HCT116 (cell line): ENCODE data around the gene DPP10. TPM values are rescaled to one million over a fixed set of nuclear protein-coding genes. Genes with fewer than 3 reads are reported as not detected.

Experiments
- ATAC-seq: fragments of 200-7000 bp; cut with Tn5 transposase; 2 replicates; pipeline ENCODE4 v1.9.1; 2020; ENCODE audit warnings: mild to moderate bottlenecking, moderate library complexity
- BruUV-seq: library from RNA; stranded (reverse); fragments of 400-500 nt; replicated peaks from 2 replicates; lab custom pipeline; 2021; lab: Mats Ljungman, UMichigan
- CTCF ChIA-PET: fragments of 300-600 bp; sonication (Branson Sonifier 250); formaldehyde crosslinking; loops from one replicate; lab custom pipeline; 2021; ENCODE audit warnings: antibody characterized with exemption; lab: Charles Lee
- POLR2A ChIA-PET: fragments of 300-600, 350-600 bp; sonication (Branson Sonifier 250); formaldehyde crosslinking; loops from one replicate; lab custom pipeline; 2021; ENCODE audit warnings: antibody characterized with exemption; lab: Charles Lee
- RAD21 ChIA-PET, 2 experiments: fragments of 300-600 bp; sonication (Branson Sonifier 250); formaldehyde crosslinking; loops; one replicate each; lab custom pipeline; 2023; ENCODE audit warnings: low total read pairs in 2 of 2; ENCODE audit not compliant: uncharacterized antibody in 2 of 2, unreplicated experiment in 2 of 2, low non-redundant PET in 1 of 2; lab: Charles Lee
- DNase-seq: peaks from one replicate; pipeline ENCODE4 v3.0.0-alpha.2; 2010; ENCODE audit warnings: low read depth, low spot score
- H2AFZ ChIP-seq: fragments of 200-600 bp; shearing (Covaris generic), sonication (generic); 2 replicates; pipeline ENCODE4 v1.6.1; 2017; ENCODE audit warnings: low read depth, mixed run types, mixed read lengths, antibody characterized with exemption, low read length; ENCODE audit not compliant: poor library complexity, severe bottlenecking
- H3K27ac ChIP-seq: 2 replicates; pipeline ENCODE4 v1.5.1; 2012; ENCODE audit warnings: low read depth, low read length
- H3K27me3 ChIP-seq: fragments of 200-600 bp; sonication (generic); 2 replicates; pipeline ENCODE4 v1.6.1; 2016; ENCODE audit warnings: mixed run types, low read length, mixed read lengths; ENCODE audit not compliant: insufficient read depth
- H3K36me3 ChIP-seq, 2 experiments: fragments of 200-500 bp in 1 of 2; fragments of 200-600 bp in 1 of 2; sonication (Bioruptor generic) in 1 of 2; sonication (generic) in 1 of 2; 2 replicates each; pipeline versions ENCODE4 v1.5.1 to v1.6.1; 2014 to 2016; ENCODE audit warnings: low read length in 2 of 2, inconsistent platforms in 1 of 2, mixed read lengths in 1 of 2, mixed run types in 1 of 2; ENCODE audit not compliant: insufficient read depth in 2 of 2, control insufficient read depth in 1 of 2
- H3K4me1 ChIP-seq, 2 experiments: fragments of 200-600 bp in 1 of 2; sonication (generic) in 1 of 2; 2 replicates each; pipeline versions ENCODE4 v1.5.1 to v1.6.1; 2012 to 2017; ENCODE audit warnings: low read length in 2 of 2, inconsistent platforms in 1 of 2, mild to moderate bottlenecking in 1 of 2, mixed read lengths in 1 of 2, mixed run types in 1 of 2, moderate library complexity in 1 of 2; ENCODE audit not compliant: insufficient read depth in 2 of 2, control insufficient read depth in 1 of 2
- H3K4me2 ChIP-seq: fragments of 200-600 bp; sonication (generic); 2 replicates; pipeline ENCODE4 v1.6.1; 2017; ENCODE audit warnings: mixed run types, low read length, mixed read lengths
- H3K4me3 ChIP-seq, 2 experiments: fragments of 200-600 bp in 1 of 2; sonication (generic) in 1 of 2; replicated peaks in 1 of 2; 2 replicates each; pipeline ENCODE4 v1.5.1; 2011 to 2016; ENCODE audit warnings: low read length in 2 of 2, control low read depth in 1 of 2, low read depth in 1 of 2, mild to moderate bottlenecking in 1 of 2, mixed read lengths in 1 of 2, mixed run types in 1 of 2
- H3K79me2 ChIP-seq: fragments of 200-600 bp; sonication (generic); 2 replicates; pipeline ENCODE4 v1.6.1; 2017; ENCODE audit warnings: mild to moderate bottlenecking, mixed run types, low read length, moderate library complexity, mixed read lengths; ENCODE audit not compliant: insufficient read depth
- H3K9ac ChIP-seq: fragments of 200-600 bp; sonication (generic); 2 replicates; pipeline ENCODE4 v1.6.1; 2016; ENCODE audit warnings: low read length, mixed read lengths
- H3K9me2 ChIP-seq: fragments of 200-600 bp; sonication (generic), shearing (Covaris generic); 2 replicates; pipeline ENCODE4 v1.6.1; 2017; ENCODE audit warnings: mixed run types, mild to moderate bottlenecking, moderate library complexity; ENCODE audit not compliant: insufficient read depth
- H3K9me3 ChIP-seq, 2 experiments: fragments of 200-500 bp in 1 of 2; fragments of 200-600 bp in 1 of 2; sonication (Bioruptor generic) in 1 of 2; sonication (generic) in 1 of 2; 2 replicates each; pipeline ENCODE4 v1.6.1; 2014 to 2017; ENCODE audit warnings: low read length in 2 of 2, mixed read lengths in 2 of 2, inconsistent platforms in 1 of 2, low read depth in 1 of 2, mild to moderate bottlenecking in 1 of 2, mixed run types in 1 of 2, moderate library complexity in 1 of 2; ENCODE audit not compliant: control insufficient read depth in 1 of 2, insufficient read depth in 1 of 2
- H4K20me1 ChIP-seq: fragments of 200-600 bp; sonication (generic), shearing (Covaris generic); 2 replicates; pipeline ENCODE4 v1.6.1; 2017; ENCODE audit warnings: mixed run types, mild to moderate bottlenecking, moderate library complexity; ENCODE audit not compliant: insufficient read depth
- ATF3 ChIP-seq: IDR thresholded peaks from 2 replicates; pipeline ENCODE4 v1.6.1; 2012
- CBX3 ChIP-seq: IDR thresholded peaks from 2 replicates; pipeline ENCODE4 v1.6.1; 2012; ENCODE audit warnings: low read depth
- CEBPB ChIP-seq: IDR thresholded peaks from 2 replicates; pipeline ENCODE4 v1.6.1; 2012; ENCODE audit warnings: low read depth
- CTCF ChIP-seq, 3 experiments: fragments of 200-600 bp in 1 of 3; sonication (generic) in 1 of 3; IDR thresholded peaks in 2 of 3; conservative IDR thresholded peaks in 1 of 3; 2 replicates each; pipeline ENCODE4 v1.5.1; 2012 to 2017; ENCODE audit warnings: low read depth in 2 of 3, low read length in 2 of 3, antibody characterized with exemption in 1 of 3, borderline replicate concordance in 1 of 3, control low read depth in 1 of 3, mild to moderate bottlenecking in 1 of 3, mixed read lengths in 1 of 3, mixed run types in 1 of 3, moderate library complexity in 1 of 3; ENCODE audit not compliant: insufficient read depth in 1 of 3
- EZH2 ChIP-seq: fragments of 200-600 bp; sonication (generic); IDR thresholded peaks from 2 replicates; pipeline ENCODE4 v1.6.1; 2017; ENCODE audit warnings: antibody characterized with exemption, mixed run types
- FOSL1 ChIP-seq: IDR thresholded peaks from 2 replicates; pipeline ENCODE4 v1.6.1; 2012; ENCODE audit warnings: low read depth
- JUND ChIP-seq: IDR thresholded peaks from 2 replicates; pipeline ENCODE4 v1.6.1; 2012
- POLR2A ChIP-seq: IDR thresholded peaks from 2 replicates; pipeline ENCODE4 v1.7.0; 2011; ENCODE audit warnings: borderline replicate concordance; ENCODE audit not compliant: insufficient read depth, insufficient read length; ENCODE audit errors: extremely low read depth
- RAD21 ChIP-seq: IDR thresholded peaks from 2 replicates; pipeline ENCODE4 v1.6.1; 2012; ENCODE audit warnings: low read depth, mild to moderate bottlenecking
- REST ChIP-seq: IDR thresholded peaks from 2 replicates; pipeline ENCODE4 v1.6.1; 2012; ENCODE audit warnings: low read depth
- SIN3A ChIP-seq: IDR thresholded peaks from 2 replicates; pipeline ENCODE4 v1.6.1; 2012; ENCODE audit warnings: low read depth
- SP1 ChIP-seq: IDR thresholded peaks from 2 replicates; pipeline ENCODE4 v1.6.1; 2012; ENCODE audit warnings: low read depth
- SRF ChIP-seq: IDR thresholded peaks from 2 replicates; pipeline ENCODE4 v1.6.1; 2012; ENCODE audit warnings: low read depth
- TCF7L2 ChIP-seq: IDR thresholded peaks from 2 replicates; pipeline ENCODE4 v1.7.0; 2011; ENCODE audit warnings: borderline replicate concordance, inconsistent platforms; ENCODE audit not compliant: insufficient read depth, insufficient read length; ENCODE audit errors: extremely low read depth
- YY1 ChIP-seq: IDR thresholded peaks from 2 replicates; pipeline ENCODE4 v1.6.1; 2011; ENCODE audit warnings: low read length, low read depth, moderate library complexity, mild to moderate bottlenecking; ENCODE audit not compliant: insufficient replicate concordance; ENCODE audit errors: extremely low read depth
- ZFX ChIP-seq: fragments of 450-650 bp; IDR thresholded peaks from 2 replicates; pipeline ENCODE4 v1.6.1; 2017
- intact Hi-C: fragments of 100-400 bp; cut with micrococcal nuclease; formaldehyde crosslinking; loops from 2 replicates; pipeline ENCODE4 v1.10.0; 2022
- total RNA-seq: library from RNA; stranded (reverse); gene quantifications from one replicate; pipeline ENCODE4 v1.2.1, GENCODE V29; 2021; ENCODE audit not compliant: unreplicated experiment
- TF ChIP-seq, protein P1 (sequence below): IDR thresholded peaks from 2 replicates; pipeline ENCODE4 v1.6.1; 2011; ENCODE audit warnings: mild to moderate bottlenecking, low read length, moderate library complexity; ENCODE audit not compliant: insufficient replicate concordance; ENCODE audit errors: extremely low read depth

Gene DPP10
- total RNA-seq, 1 experiment from 2014 or later, result not detected

- no peaks in the 10 kb centered on the region for H3K36me3 ChIP-seq
- no peak for ATAC-seq
- H3K27ac ChIP-seq, result no peak overlapping the region
- H4K20me1 ChIP-seq, result no peaks in the 10 kb centered on the region
- RAD21 ChIA-PET, result no interaction called here
- no peaks in the 10 kb centered on the region for H3K79me2 ChIP-seq
- DNase-seq, result no peak
- no peak for TF ChIP-seq ATF3
- TF ChIP-seq REST, result no peak
- no peak for TF ChIP-seq ZFX
- no peak for TF ChIP-seq YY1
- no peak for TF ChIP-seq CEBPB
- no peak for TF ChIP-seq SP1
- no peak for TF ChIP-seq POLR2A
- no peak for TF ChIP-seq SRF
- TF ChIP-seq TCF7L2, result no peak
- no peak for TF ChIP-seq FOSL1
- TF ChIP-seq EZH2, result no peak
- no peak for TF ChIP-seq RAD21
- TF ChIP-seq CTCF (IDR thresholded peaks at IDR 0.05 in 2 of 3, conservative IDR thresholded peaks at IDR 0.05 in 1 of 3; ENCODE audit: borderline replicate concordance in 1 of 3, insufficient read depth in 1 of 3, low read depth in 2 of 3, low read length in 2 of 3), result no peak
- TF ChIP-seq SIN3A, result no peak
- TF ChIP-seq, protein P1, sequence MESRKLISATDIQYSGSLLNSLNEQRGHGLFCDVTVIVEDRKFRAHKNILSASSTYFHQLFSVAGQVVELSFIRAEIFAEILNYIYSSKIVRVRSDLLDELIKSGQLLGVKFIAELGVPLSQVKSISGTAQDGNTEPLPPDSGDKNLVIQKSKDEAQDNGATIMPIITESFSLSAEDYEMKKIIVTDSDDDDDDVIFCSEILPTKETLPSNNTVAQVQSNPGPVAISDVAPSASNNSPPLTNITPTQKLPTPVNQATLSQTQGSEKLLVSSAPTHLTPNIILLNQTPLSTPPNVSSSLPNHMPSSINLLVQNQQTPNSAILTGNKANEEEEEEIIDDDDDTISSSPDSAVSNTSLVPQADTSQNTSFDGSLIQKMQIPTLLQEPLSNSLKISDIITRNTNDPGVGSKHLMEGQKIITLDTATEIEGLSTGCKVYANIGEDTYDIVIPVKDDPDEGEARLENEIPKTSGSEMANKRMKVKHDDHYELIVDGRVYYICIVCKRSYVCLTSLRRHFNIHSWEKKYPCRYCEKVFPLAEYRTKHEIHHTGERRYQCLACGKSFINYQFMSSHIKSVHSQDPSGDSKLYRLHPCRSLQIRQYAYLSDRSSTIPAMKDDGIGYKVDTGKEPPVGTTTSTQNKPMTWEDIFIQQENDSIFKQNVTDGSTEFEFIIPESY, result no peak
- TF ChIP-seq JUND, result no peak
- TF ChIP-seq CBX3, result no peak
- H3K9ac ChIP-seq, result no peak overlapping the region
- no peak overlapping the region for H2AFZ ChIP-seq
- H3K4me3 ChIP-seq, result no peak overlapping the region
- no peaks in the 10 kb centered on the region for H3K27me3 ChIP-seq
- no peaks in the 10 kb centered on the region for H3K9me2 ChIP-seq
- POLR2A ChIA-PET, result no interaction called here
- no TSS peak for BruUV-seq
- H3K9me3 ChIP-seq, result peaks cover 0 to 14% of the 10 kb centered on the region in 2 experiments; a peak in 2 of 4 replicates
- H3K4me1 ChIP-seq, result no peaks in the 10 kb centered on the region
- CTCF ChIA-PET, result no interaction called here
- intact Hi-C loops, result no loop called here
- no peak overlapping the region for H3K4me2 ChIP-seq
Observed at GRCh38 chr2:114525955-114526354, 83.5 kb downstream of the DPP10 start.
